ENCODE data around the gene PTPN13.
"Not testable (repeated sequence)": the region's sequence is repeated elsewhere in the genome, so short reads cannot be mapped to it uniquely, and the experiment has no call there.

The PTPN13 gene

GRCh38 chr4:86717651-86718050 is 123.5 kb downstream of the PTPN13 start:
- DNase-seq (ENCODE audit: low read depth): no peak
- no peak for TF ChIP-seq CTCF (IDR thresholded peaks at IDR 0.05; ENCODE audit: control insufficient read depth, insufficient read depth, low read depth, low read length, missing control alignments)

GRCh38 chr4:86718152-86718551 is 124.0 kb downstream of the PTPN13 start:
- H3K4me3 ChIP-seq (ENCODE audit: control insufficient read depth, low read depth, low read length): no peak overlapping the region
- DNase-seq (ENCODE audit: low read depth): no peak
- no peak for TF ChIP-seq CTCF (IDR thresholded peaks at IDR 0.05; ENCODE audit: control insufficient read depth, insufficient read depth, low read depth, low read length, missing control alignments)

More at GRCh38 chr4:86717651-86718050, 123.5 kb downstream of the PTPN13 start:
- H3K4me3 ChIP-seq (ENCODE audit: control insufficient read depth, low read depth, low read length): no peak overlapping the region

- not testable (repeated sequence) for DNase-seq (ENCODE audit: low read depth); H3K4me3 ChIP-seq (ENCODE audit: control insufficient read depth, low read depth, low read length)
Observed at GRCh38 chr4:86719149-86719548, 125.0 kb downstream of the PTPN13 start.

- no peak overlapping the region for H3K4me3 ChIP-seq (ENCODE audit: control insufficient read depth, low read depth, low read length)
- TF ChIP-seq CTCF (IDR thresholded peaks at IDR 0.05; ENCODE audit: control insufficient read depth, insufficient read depth, low read depth, low read length, missing control alignments): no peak
- no peak for DNase-seq (ENCODE audit: low read depth)
Observed at GRCh38 chr4:86720508-86721068, 126.5 kb downstream of the PTPN13 start.

GRCh38 chr4:86721412-86721811 is 127.3 kb downstream of the PTPN13 start:
- no peak for TF ChIP-seq CTCF (IDR thresholded peaks at IDR 0.05; ENCODE audit: control insufficient read depth, insufficient read depth, low read depth, low read length, missing control alignments)
- no peak overlapping the region for H3K4me3 ChIP-seq (ENCODE audit: control insufficient read depth, low read depth, low read length)
- no peak for DNase-seq (ENCODE audit: low read depth)

- no peak for TF ChIP-seq CTCF (IDR thresholded peaks at IDR 0.05; ENCODE audit: control insufficient read depth, insufficient read depth, low read depth, low read length, missing control alignments)
- H3K4me3 ChIP-seq (ENCODE audit: control insufficient read depth, low read depth, low read length): no peak overlapping the region
- no peak for DNase-seq (ENCODE audit: low read depth)
Observed at GRCh38 chr4:86730310-86730709, 136.2 kb downstream of the PTPN13 start.

- TF ChIP-seq CTCF (IDR thresholded peaks at IDR 0.05; ENCODE audit: control insufficient read depth, insufficient read depth, low read depth, low read length, missing control alignments): no peak
- no peak overlapping the region for H3K4me3 ChIP-seq (ENCODE audit: control insufficient read depth, low read depth, low read length)
- no peak for DNase-seq (ENCODE audit: low read depth)
Observed at GRCh38 chr4:86737244-86737643, 143.1 kb downstream of the PTPN13 start.
